8988T (cell line): Measurements from ENCODE around the gene FARP1.

Experiments used
- DNase-seq: peaks from one replicate; pipeline ENCODE4 v3.0.0; 2011

FARP1 gene

DNA sequence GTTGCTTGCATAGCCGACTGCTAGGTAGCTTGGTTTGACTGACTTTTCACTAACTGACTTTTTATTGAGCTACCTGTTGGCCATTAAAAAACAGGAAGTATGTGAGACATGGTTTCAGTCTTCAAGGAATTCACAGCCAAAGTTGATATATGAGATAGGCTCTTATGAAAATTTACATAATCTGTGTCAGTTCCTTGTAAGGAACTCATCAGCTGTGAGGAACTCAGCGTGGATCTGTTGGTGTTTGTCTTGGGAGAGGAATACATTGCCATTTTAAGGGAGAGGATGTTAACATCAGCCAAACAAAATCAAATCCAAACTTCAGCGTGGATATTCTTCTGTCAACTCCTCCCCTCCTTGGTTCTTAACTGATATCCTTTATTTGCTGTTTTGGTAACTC lies 32.1 kb downstream of the FARP1 start:
- no peak for DNase-seq

GRCh38 chr13:98175823-98176222 lies 32.9 kb downstream of the FARP1 start:
- DNase-seq = no peak

- DNase-seq = no peak
These were observed 34.1 kb downstream of the FARP1 start, which contains the start of gene RNF113B for GRCh38 chr13:98176777-98177608. Gene RNF113B (minus strand): TSS chr13:98177269. CDS start chr13:98177236, 33 bp downstream.

DNA sequence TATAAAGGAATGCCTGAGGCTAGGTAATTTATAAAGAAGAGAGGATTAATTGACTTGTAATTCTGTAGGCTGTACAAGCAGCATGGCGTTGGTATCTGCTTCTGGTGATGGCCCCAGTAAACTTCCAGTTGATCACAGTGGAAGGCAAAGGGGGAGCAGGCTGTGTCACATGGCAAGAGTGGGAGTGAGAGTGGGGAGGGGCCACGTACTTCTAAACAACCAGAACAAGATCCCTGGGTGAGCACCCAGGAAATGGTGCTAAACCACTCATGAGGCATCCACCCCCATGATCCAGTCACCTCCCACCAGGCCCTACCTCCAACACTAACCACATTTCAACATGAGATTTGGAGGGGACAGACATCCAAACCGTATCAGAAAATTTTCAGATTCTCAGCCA lies 37.2 kb downstream of the FARP1 start:
- no peak for DNase-seq

DNA sequence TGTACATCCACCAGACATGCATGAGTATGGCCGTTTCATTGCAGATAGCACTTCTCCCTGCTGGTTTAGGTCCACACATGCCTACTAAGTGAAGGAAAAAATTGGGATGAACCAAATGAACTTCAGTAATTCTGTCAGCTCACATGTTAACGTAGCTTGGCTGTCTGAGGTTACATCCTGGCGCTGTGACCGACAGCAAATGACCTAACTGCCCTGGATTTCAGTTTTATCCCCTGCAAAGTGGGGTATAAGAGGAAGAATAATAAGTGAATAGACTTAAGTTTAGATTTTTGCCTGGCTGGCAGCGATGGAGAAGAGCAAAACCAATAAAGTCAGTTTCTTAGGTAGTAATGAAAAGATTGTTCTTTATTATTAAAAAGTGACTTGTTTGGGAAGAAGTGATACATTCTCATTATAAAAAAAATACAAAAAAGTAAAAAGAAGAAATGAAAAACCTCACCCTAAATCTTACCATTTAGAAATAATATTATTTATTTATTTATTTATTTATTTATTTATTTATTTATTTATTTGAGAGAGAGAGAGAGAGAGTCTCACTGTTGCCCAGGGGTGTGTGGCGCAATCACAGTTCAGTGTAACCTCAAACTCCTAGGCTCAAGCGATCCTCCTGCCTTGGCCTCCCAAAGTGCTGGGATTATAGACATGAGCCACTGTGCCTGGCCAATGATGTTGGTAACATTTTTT lies 38.4 kb downstream of the FARP1 start:
- DNase-seq = no peak

DNA sequence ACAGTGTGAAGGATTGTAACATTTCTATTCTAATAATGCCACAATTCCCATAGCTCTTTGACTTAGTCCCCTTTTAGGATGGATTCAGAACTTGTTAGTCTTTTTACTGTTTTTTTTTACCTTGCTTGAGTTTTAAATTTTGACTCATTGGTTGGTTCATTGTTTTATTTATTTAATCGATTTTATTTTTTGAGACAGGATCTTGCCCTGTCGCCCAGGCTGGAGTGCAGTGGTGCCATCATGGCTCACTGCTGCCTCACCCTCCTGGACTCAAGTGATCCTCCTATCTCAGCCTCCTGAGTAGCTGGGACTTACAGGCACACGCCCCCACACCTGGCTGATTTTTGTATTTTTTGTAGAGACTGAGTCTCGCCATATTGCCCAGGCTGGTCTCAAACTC lies 39.3 kb downstream of the FARP1 start:
- no peak for DNase-seq

DNA sequence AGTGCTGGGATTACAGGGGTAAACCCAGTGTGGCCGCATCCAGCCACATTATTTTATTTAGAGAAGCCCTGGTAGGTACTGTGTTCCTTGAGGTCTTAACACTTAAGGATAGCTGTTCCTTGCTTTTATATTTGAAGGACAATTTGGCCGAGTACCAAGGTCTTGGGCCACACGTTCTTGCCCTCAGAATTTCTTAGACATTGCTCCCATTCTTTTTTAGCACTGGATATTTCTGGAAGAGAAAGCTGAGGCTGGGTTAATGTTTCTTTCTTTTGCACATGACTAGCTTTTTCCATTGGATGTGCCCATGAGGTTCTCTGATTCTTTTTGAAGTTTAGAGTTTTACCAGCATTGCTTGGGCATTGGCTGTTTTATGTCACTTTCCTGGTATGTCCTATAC lies 39.7 kb downstream of the FARP1 start:
- DNase-seq = no peak

DNA sequence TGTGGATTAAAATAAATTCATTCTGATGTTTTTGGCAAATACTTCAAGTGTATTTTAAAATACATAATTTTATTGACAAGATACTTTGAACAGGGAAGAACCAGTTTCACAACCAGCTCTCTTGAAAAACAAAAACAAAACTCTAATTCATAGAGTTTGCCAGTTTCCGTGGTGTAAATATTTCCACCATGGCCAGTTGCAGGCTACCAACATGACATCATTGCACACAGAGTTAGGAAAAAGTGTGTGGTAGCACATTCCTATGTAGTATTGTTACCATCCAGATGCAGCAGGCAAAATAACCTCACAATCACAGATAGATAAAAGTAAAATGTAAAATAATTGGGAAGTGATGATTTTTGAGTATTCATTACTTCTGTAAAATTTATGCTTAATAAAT lies 41.9 kb downstream of the FARP1 start:
- no peak for DNase-seq

DNA sequence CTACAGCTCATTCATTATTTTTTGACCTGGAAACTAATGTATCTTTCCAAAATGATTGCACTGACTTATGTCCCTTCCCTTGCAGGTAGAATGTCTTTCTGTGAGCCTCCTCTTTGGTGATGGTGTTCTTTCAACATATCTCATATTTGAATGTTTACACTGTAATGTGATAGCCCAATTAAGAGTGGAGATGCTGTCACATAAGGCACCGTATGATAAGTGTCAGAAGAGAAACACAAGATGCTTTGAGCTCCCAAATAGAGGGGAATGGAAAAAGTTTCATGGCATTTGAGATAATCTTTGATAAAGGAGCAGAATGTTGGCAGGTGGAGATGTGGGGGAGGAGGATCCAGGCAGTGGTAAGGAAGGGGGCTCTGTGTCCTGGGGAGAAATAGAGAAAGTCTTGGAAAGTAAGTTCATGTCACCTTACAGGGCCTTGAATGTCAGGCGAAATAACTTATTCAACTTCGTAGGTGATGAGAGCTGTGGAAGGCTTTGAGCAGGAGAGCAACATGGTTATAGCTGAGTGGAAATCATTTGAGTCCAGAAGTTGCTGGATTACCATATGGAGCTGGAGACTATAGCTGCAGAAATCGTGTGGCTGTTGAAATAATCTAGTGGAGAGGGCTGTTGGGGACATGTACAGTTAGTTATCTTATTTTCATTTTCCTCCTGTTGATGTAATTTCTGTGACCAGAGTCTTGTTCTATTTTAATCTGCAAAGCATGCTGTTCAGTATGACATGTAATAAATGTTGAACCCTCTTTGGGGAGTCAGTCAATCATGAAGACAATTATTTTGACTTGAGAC lies 44.5 kb downstream of the FARP1 start:
- no peak for DNase-seq

DNA sequence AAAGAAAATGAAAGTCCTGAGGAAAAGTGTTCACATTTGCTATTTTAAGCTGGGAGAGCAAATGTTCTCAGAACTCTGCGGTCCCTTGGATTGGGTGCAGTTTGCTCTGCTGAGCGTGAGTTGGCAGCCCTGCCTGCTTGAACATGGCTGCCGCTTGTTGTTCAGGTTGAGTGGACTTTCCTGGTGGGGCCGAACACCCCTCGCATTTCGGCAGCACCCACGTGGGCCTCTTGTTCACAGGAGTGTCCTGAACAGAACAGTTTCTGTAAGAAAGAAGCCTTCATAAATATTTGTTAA lies 45.0 kb downstream of the FARP1 start:
- DNase-seq = no peak

DNA sequence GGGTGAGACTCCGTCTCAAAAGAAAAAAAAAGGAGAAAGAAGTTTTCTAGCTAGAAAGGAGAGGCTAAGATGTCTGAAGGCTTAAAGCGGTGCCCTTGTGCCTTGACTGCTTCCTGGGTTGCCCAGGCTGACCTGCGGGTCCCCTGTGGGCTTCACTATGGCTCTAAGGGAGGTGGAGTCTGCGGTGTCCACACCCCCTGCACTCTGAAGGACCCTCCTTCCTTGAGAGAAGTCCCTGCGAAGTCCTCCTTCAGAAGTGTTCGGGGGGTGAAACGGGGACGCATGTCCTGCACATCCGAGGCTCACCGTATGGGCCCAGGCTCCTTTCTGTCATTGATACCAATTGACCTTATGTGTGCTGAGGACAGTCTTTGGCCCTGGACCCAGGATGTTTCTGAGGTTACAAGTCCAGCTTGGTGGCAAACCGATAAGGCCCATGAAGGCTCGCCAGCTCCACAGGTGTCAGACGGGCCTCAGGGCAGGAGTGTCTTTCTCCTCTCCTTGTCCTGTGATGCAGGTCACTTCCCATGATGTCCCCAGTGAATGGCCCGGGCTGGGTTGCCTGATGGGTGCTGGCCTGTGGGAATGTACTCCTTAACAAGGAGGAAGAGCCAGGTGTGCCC lies 45.8 kb downstream of the FARP1 start:
- no peak for DNase-seq

DNA sequence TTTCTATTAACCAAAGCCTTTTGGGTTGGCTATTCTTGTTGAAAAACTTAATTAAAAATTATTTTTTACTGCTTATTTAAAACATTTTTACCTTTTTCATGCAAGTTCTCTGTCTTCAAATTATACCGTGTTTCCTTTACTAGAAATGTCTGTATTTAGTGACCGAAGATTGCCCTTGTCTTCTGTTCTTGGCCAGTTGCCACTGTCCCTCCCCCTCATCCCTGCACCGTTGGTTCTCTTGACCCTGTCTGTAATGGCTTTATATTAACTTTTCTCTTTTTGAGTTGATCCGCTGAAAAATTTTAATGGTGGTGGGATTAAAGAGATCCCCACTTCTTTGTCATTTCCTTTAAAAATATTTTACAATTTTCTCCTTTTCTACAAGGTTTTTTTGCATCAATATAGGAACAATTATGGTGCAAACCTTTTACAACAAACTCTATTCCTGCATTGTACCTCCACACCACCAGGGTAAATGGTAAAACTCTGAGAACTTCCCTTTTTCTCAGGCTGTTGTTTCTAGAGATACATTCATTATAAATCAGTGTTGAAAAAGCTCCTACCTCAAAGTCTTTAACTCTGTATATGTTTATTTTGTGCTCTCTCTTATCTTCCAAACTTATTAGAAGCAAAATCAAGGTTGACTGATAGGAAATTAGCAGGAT lies 47.1 kb downstream of the FARP1 start:
- DNase-seq = no peak

DNA sequence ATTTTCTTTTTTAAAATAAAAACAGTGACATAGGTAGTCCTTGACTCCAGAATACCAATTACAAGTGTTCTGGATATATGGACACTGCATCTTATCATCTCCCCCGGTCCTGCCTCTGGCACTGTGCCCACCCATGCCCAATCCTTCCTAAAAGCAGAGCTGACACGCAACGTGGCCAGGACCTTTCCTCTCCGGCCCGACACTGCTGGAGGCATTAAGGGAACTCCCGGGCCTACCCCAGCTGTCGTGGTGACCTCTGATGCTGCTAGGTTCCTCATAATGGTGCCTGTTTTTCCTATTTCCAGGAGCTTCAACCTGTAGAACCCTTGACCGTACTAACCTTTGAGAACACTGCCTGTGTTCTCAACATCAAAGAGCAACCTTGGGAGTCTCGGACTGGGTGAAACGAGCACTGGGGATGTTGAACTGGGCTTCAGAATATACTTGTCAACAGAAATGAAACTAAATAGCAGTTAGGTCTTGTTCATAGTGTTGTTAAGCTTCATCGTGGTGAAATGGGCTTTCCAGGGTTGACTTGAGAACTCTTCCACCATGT lies 48.1 kb downstream of the FARP1 start:
- DNase-seq = no peak

- no peak for DNase-seq
These were observed 49.1 kb downstream of the FARP1 start for GRCh38 chr13:98192008-98192407.

GRCh38 chr13:98195054-98195791 lies 52.3 kb downstream of the FARP1 start:
- DNase-seq = no peak

DNA sequence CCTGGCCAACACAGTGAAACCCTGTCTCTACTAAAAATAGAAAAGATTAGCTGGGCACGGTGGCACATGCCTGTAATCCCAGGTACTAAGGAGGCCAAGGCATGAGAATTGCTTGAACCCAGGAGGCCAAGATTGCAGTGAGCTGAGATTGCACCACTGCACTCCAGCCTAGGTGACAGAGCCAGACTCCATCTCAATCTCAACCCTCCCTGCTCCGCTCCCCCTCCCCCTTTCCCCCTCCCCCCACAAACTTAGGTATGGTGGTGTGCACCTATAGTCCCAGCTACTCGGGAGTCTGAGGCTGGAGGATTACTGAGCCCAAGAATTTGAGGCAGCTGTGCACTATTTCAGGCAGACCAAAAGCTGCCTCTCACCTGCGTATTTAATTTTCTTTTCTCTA lies 55.8 kb downstream of the FARP1 start:
- no peak for DNase-seq

DNA sequence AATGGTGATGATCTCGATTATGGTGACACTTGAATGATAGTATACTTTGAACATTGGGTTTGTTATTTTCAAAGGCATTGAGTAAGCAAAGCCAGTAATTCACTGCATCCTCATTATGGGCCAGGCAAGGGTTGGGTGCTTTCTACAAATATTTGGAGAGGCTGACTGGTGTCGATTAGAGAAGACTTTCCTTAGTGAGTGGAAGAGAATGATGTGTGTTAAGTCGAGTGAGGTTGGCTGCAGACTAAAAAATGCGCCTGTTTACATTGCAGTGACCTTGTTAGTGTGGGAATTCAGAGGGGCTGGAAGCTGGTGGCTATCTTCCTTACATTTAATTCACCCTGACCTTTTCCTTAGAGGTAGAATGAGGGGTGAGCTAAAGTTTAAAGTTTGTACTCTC lies 56.6 kb downstream of the FARP1 start:
- no peak for DNase-seq

GRCh38 chr13:98200211-98200878 lies 57.5 kb downstream of the FARP1 start:
- DNase-seq = no peak

DNA sequence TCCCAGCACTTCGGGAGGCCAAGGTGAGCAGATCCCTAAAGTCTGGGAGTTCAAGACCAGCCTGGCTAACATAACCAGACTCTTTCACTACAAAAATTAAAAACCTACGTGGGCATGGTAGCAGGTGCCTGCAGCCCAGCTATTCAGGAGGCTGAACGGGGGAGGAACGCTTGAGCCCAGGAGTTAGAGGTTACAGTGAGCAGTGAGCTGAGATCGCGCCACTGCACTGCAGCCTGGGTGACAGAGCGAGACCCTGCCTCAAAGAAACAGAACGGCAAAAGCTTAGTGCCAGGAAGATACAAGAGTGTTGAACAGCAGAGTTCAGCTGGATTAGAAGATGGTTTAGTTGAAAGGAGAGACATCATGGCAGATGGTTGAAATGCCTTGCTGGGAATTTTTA lies 58.3 kb downstream of the FARP1 start:
- DNase-seq = no peak

- no peak for DNase-seq
These were observed 59.1 kb downstream of the FARP1 start for GRCh38 chr13:98201984-98202383.
